ENCODE measurements around the gene ZBTB45. TPM values are rescaled to one million over a fixed set of nuclear protein-coding genes. Genes with fewer than 3 reads are reported as not detected.

The ZBTB45 gene
- polyA plus RNA-seq, 1 donor from 2014 or later, result 6.8 TPM

- H3K9me2 ChIP-seq (ENCODE audit: insufficient read depth, low read length), result no peaks in the 10 kb centered on the region
- peaks cover 6% of the 10 kb centered on the region for H4K20me1 ChIP-seq (ENCODE audit: insufficient read depth)
- H3K79me2 ChIP-seq (replicated peaks; ENCODE audit: insufficient read depth, low read length), result peaks cover 19% of the 10 kb centered on the region
- H3K4me3 ChIP-seq (ENCODE audit: low read length), result peak overlapping the region; percentile 89
- no peak overlapping the region for H2AFZ ChIP-seq (ENCODE audit: low read depth, low read length)
- peak overlapping the region; percentile 87 for H3K9ac ChIP-seq (ENCODE audit: low read length)
- no peaks in the 10 kb centered on the region for H3K27me3 ChIP-seq (ENCODE audit: insufficient read depth, low read depth, low read length)
- TF ChIP-seq MXI1 (conservative IDR thresholded peaks at IDR 0.05; ENCODE audit: poor library complexity, severe bottlenecking) (no peak), TAF1 (IDR thresholded peaks at IDR 0.05; ENCODE audit: low read depth) (peak; percentile 13)
- H3K4me2 ChIP-seq (ENCODE audit: low read length), result peak overlapping the region; percentile 86
- H3K27ac ChIP-seq (ENCODE audit: low read length), result peak overlapping the region; percentile 91
- H3K9me3 ChIP-seq (ENCODE audit: low read length), result no peaks in the 10 kb centered on the region
- peaks cover 9% of the 10 kb centered on the region for H3F3A ChIP-seq (ENCODE audit: insufficient read depth, low read length, poor library complexity, severe bottlenecking)
- H3K36me3 ChIP-seq (ENCODE audit: insufficient read depth, low read length), result peaks cover 3% of the 10 kb centered on the region
Measured at GRCh38 chr19:58553799-58554493, 34.3 kb upstream of the ZBTB45 start.

GRCh38 chr19:58552655-58553054, 33.0 kb upstream of the ZBTB45 start:
- TF ChIP-seq EZH2 (IDR thresholded peaks at IDR 0.05; ENCODE audit: borderline replicate concordance, insufficient read depth, low read length, poor library complexity, severe bottlenecking) (no peak), TAF1 (IDR thresholded peaks at IDR 0.05; ENCODE audit: low read depth) (no peak), RAD21 (conservative IDR thresholded peaks at IDR 0.05) (no peak), REST (IDR thresholded peaks at IDR 0.05; ENCODE audit: borderline replicate concordance) (no peak), POLR2AphosphoS5 (IDR thresholded peaks at IDR 0.05) (no peak)
- TF ChIP-seq, protein P1, sequence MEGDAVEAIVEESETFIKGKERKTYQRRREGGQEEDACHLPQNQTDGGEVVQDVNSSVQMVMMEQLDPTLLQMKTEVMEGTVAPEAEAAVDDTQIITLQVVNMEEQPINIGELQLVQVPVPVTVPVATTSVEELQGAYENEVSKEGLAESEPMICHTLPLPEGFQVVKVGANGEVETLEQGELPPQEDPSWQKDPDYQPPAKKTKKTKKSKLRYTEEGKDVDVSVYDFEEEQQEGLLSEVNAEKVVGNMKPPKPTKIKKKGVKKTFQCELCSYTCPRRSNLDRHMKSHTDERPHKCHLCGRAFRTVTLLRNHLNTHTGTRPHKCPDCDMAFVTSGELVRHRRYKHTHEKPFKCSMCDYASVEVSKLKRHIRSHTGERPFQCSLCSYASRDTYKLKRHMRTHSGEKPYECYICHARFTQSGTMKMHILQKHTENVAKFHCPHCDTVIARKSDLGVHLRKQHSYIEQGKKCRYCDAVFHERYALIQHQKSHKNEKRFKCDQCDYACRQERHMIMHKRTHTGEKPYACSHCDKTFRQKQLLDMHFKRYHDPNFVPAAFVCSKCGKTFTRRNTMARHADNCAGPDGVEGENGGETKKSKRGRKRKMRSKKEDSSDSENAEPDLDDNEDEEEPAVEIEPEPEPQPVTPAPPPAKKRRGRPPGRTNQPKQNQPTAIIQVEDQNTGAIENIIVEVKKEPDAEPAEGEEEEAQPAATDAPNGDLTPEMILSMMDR (IDR thresholded peaks at IDR 0.05; ENCODE audit: poor library complexity, severe bottlenecking), result no peak
- peaks cover 9% of the 10 kb centered on the region for H3F3A ChIP-seq (ENCODE audit: insufficient read depth, low read length, poor library complexity, severe bottlenecking)
- peaks cover 3% of the 10 kb centered on the region for H3K36me3 ChIP-seq (ENCODE audit: insufficient read depth, low read length)
- H3K4me3 ChIP-seq (ENCODE audit: low read length), result no peak overlapping the region
- H3K27ac ChIP-seq (ENCODE audit: low read length), result no peak overlapping the region
- H3K4me2 ChIP-seq (ENCODE audit: low read length), result no peak overlapping the region
- H4K20me1 ChIP-seq (ENCODE audit: insufficient read depth), result peaks cover 14% of the 10 kb centered on the region
- peaks cover 21% of the 10 kb centered on the region for H3K79me2 ChIP-seq (replicated peaks; ENCODE audit: insufficient read depth, low read length)
- no peaks in the 10 kb centered on the region for H3K9me2 ChIP-seq (ENCODE audit: insufficient read depth, low read length)
- no peaks in the 10 kb centered on the region for H3K27me3 ChIP-seq (ENCODE audit: insufficient read depth, low read depth, low read length)
- H3K9ac ChIP-seq (ENCODE audit: low read length), result no peak overlapping the region
- H2AFZ ChIP-seq (ENCODE audit: low read depth, low read length), result no peak overlapping the region
- H3K9me3 ChIP-seq (ENCODE audit: low read length), result no peaks in the 10 kb centered on the region

Measured in neural cell (in vitro differentiated cells).